HepG2 (cell line): ENCODE data around the gene TBC1D16. TPM values are rescaled to one million over a fixed set of nuclear protein-coding genes. Genes with fewer than 3 reads are reported as not detected.

Experiments used
- ARNTL ChIP-seq: sonication (generic); formaldehyde crosslinking; IDR thresholded peaks from 2 replicates; pipeline ENCODE4 v1.4.0; 2020; ENCODE audit warnings: mild to moderate bottlenecking, missing genetic modification reagents
- ASH2L ChIP-seq: fragments of 300-600, 200-600 bp; sonication (generic); IDR thresholded peaks from 2 replicates; pipeline ENCODE4 v1.7.0; 2017; ENCODE audit warnings: low read depth, mild to moderate bottlenecking, moderate library complexity, mixed read lengths, low read length; ENCODE audit not compliant: insufficient read length
- FOXA1 ChIP-seq, 2 experiments: fragments of 450-650 bp in 1 of 2; sonication (generic) in 1 of 2; formaldehyde crosslinking in 1 of 2; IDR thresholded peaks; 2 replicates each; pipeline versions ENCODE4 v1.4.0 to v1.6.1; 2016 to 2020; ENCODE audit warnings: missing genetic modification reagents in 1 of 2
- KAT2B ChIP-seq: fragments of 150-350 bp; IDR thresholded peaks from 2 replicates; pipeline ENCODE4 v1.6.1; 2014; ENCODE audit warnings: low read depth, low read length, borderline replicate concordance
- MIXL1 ChIP-seq: IDR thresholded peaks from 2 replicates; pipeline ENCODE4 v1.6.1; 2016
- SOX6 ChIP-seq, 2 experiments: fragments of 450-650 bp in 1 of 2; sonication (generic) in 1 of 2; formaldehyde crosslinking in 1 of 2; IDR thresholded peaks; 2 replicates each; pipeline versions ENCODE4 v1.4.0 to v1.6.1; 2017 to 2020; ENCODE audit warnings: antibody characterized with exemption in 1 of 2, mild to moderate bottlenecking in 1 of 2, missing genetic modification reagents in 1 of 2
- ZNF557 ChIP-seq: sonication (generic); formaldehyde crosslinking; IDR thresholded peaks from 2 replicates; pipeline ENCODE4 v1.4.0; 2020; ENCODE audit warnings: missing genetic modification reagents
- ZNF615 ChIP-seq: sonication (generic); formaldehyde crosslinking; IDR thresholded peaks from 2 replicates; pipeline ENCODE4 v1.5.0; 2020; ENCODE audit warnings: mild to moderate bottlenecking, missing genetic modification reagents, borderline replicate concordance
- ZNF616 ChIP-seq: sonication (generic); formaldehyde crosslinking; IDR thresholded peaks from 2 replicates; pipeline ENCODE4 v1.5.0; 2020; ENCODE audit warnings: low read depth, mild to moderate bottlenecking, missing genetic modification reagents
- ZNF746 ChIP-seq: sonication (generic); formaldehyde crosslinking; IDR thresholded peaks from 2 replicates; pipeline ENCODE4 v1.8.0; 2022; ENCODE audit warnings: mild to moderate bottlenecking, missing genetic modification reagents
- polyA plus RNA-seq, 8 experiments: library from polyadenylated mRNA; depleted of rRNA in 3 of 8; stranded (reverse) in 7 of 8; unstranded in 1 of 8; fragments of >200 nt; fragmentation: Illumina TruSeq in 4 of 8; extraction: Trizol in 4 of 8; gene quantifications; 2 replicates each; pipeline versions ENCODE4 v1.2.1 to v1.2.3, GENCODE V29; 2011 to 2016; ENCODE audit warnings: low read depth in 4 of 8, missing spikeins in 1 of 8, mixed read lengths in 1 of 8; ENCODE audit not compliant: insufficient read depth in 1 of 8
- total RNA-seq, 5 experiments: library from RNA; depleted of rRNA; stranded (reverse); fragments of >200 nt; fragmentation: Illumina TruSeq; extraction: Trizol; gene quantifications; 2 replicates each; pipeline ENCODE4 v1.2.3, GENCODE V29; 2016; ENCODE audit warnings: low read depth in 1 of 5
- TF ChIP-seq, protein P1 (sequence below): sonication (generic); formaldehyde crosslinking; IDR thresholded peaks from 2 replicates; pipeline ENCODE4 v1.4.0; 2020; ENCODE audit warnings: mild to moderate bottlenecking, missing genetic modification reagents
- TF ChIP-seq, protein P2 (sequence below): sonication (generic); formaldehyde crosslinking; IDR thresholded peaks from 2 replicates; pipeline ENCODE4 v1.4.0; 2020; ENCODE audit warnings: missing genetic modification reagents, mild to moderate bottlenecking, borderline replicate concordance
- TF ChIP-seq, protein P3 (sequence below): sonication (generic); formaldehyde crosslinking; IDR thresholded peaks from 2 replicates; pipeline ENCODE4 v1.4.0; 2020; ENCODE audit warnings: mild to moderate bottlenecking, missing genetic modification reagents
- TF ChIP-seq, protein P4 (sequence below): sonication (generic); formaldehyde crosslinking; IDR thresholded peaks from 2 replicates; pipeline ENCODE4 v1.8.0; 2022; ENCODE audit warnings: mild to moderate bottlenecking, missing genetic modification reagents; ENCODE audit not compliant: insufficient replicate concordance

Gene TBC1D16
- total and polyA plus RNA-seq, 2 of the 13 experiments (the other 11 are each of a cell fraction or from before 2014, with no cell fraction given): 14.9 to 24.9 TPM

DNA sequence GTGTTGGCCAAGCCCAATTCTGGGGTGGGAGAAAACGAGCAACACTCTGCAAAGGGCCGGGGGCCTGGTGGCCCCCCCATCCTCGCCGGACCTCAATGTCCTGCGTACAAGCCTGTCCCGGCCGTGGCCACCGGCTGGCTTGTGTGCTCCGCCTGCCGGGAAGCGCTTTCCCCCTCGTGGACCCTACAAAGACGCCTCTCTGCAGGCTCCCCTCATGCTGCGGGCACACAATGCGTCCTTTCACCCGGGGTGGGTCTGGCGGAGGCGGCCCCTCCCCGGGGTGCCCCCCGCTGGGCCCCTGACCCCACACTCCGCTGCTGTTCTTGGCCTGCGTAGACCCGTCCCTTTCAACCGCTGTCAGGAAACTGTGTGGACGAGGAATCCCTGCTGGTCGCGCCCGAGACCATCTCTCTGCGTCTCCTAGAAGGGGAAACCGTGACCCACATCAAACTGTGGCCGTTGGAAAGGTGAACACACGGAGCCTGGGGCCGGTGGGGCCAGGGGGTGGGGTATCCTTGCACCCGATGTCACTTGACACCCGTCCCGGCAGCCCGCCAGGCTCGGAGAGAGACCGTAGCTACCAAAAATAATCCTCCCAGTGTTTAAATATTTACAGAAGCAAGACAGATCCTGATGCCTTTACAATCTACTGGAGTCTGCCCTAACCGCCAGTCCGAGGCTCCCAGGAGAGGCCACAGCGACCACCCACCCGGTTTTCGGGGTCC, 43.6 kb downstream of the TBC1D16 start (continued):
- TF ChIP-seq, protein P1, sequence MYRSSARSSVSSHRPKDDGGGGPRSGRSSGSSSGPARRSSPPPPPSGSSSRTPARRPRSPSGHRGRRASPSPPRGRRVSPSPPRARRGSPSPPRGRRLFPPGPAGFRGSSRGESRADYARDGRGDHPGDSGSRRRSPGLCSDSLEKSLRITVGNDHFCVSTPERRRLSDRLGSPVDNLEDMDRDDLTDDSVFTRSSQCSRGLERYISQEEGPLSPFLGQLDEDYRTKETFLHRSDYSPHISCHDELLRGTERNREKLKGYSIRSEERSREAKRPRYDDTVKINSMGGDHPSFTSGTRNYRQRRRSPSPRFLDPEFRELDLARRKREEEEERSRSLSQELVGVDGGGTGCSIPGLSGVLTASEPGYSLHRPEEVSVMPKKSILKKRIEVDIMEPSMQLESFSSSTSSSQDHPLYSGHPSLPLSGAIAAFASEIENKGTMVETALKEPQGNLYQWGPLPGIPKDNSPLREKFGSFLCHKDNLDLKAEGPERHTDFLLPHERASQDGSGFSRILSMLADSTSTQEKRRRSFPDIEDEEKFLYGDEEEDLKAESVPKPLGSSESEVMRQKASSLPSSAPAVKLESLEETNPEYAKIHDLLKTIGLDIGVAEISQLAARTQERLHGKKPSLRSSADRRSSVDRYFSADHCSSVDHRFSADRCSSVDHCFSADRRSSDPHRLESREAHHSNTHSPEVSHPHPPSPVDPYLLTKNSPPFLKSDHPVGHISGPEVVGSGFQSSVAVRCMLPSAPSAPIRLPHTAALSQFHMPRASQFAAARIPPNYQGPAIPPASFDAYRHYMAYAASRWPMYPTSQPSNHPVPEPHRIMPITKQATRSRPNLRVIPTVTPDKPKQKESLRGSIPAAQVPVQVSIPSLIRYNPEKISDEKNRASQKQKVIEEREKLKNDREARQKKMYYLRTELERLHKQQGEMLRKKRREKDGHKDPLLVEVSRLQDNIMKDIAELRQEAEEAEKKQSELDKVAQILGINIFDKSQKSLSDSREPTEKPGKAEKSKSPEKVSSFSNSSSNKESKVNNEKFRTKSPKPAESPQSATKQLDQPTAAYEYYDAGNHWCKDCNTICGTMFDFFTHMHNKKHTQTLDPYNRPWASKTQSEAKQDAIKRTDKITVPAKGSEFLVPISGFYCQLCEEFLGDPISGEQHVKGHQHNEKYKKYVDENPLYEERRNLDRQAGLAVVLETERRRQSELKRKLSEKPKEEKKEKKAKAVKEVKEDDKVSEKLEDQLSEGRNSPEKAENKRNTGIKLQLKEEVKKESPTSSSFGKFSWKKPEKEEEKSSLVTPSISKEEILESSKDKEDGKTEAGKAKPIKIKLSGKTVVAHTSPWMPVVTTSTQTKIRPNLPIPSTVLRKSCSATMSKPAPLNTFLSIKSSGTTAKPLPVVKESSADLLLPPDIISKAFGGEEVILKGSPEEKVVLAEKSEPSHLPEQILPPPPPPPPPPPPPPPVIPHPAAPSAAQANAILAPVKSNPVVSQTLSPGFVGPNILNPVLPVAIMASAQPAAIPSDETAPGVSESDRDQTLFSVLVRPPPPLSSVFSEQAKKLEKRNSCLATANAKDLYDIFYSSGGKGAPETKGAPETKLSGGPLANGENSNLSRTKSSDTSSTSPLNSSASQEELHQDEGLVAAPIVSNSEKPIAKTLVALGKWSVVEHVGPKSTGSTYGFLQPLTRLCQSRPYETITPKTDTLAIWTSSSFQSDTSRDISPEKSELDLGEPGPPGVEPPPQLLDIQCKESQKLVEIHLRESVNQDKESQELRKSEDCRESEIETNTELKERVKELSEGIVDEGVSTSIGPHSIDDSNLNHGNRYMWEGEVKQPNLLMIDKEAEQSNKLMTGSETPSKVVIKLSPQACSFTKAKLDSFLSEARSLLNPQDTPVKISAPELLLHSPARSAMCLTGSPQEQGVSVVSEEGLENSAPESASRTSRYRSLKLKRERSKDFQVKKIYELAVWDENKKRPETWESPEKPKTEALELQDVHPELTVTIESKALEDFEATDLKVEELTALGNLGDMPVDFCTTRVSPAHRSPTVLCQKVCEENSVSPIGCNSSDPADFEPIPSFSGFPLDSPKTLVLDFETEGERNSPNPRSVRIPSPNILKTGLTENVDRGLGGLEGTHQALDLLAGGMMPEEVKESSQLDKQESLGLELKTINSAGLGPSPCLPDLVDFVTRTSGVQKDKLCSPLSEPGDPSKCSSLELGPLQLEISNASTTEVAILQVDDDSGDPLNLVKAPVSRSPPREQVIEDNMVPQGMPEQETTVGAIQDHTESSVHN (CRISPR knock-in tag): peak; percentile 15; the same call in 1 of the 2 replicates
- TF ChIP-seq ZNF746 (CRISPR knock-in tag) (peak; percentile 82), ZNF557 (CRISPR knock-in tag) (0 out of 2 replicates have a peak, but pooled peaks have one; percentile 83), FOXA1 (IDR thresholded peaks at IDR 0.05) (no peak), FOXA1 (CRISPR knock-in tag; IDR thresholded peaks at IDR 0.05) (peak; percentile 73), SOX6 (IDR thresholded peaks at IDR 0.05) (no peak), SOX6 (CRISPR knock-in tag; IDR thresholded peaks at IDR 0.05) (peak; percentile 72), ZNF615 (CRISPR knock-in tag) (no peak), ASH2L (peak; percentile 74), MIXL1 (CRISPR knock-in tag) (0 out of 2 replicates have a peak, but pooled peaks have one; percentile 14), ZNF616 (CRISPR knock-in tag) (no peak), KAT2B (no peak), ARNTL (CRISPR knock-in tag) (no peak)
- TF ChIP-seq, protein P2, sequence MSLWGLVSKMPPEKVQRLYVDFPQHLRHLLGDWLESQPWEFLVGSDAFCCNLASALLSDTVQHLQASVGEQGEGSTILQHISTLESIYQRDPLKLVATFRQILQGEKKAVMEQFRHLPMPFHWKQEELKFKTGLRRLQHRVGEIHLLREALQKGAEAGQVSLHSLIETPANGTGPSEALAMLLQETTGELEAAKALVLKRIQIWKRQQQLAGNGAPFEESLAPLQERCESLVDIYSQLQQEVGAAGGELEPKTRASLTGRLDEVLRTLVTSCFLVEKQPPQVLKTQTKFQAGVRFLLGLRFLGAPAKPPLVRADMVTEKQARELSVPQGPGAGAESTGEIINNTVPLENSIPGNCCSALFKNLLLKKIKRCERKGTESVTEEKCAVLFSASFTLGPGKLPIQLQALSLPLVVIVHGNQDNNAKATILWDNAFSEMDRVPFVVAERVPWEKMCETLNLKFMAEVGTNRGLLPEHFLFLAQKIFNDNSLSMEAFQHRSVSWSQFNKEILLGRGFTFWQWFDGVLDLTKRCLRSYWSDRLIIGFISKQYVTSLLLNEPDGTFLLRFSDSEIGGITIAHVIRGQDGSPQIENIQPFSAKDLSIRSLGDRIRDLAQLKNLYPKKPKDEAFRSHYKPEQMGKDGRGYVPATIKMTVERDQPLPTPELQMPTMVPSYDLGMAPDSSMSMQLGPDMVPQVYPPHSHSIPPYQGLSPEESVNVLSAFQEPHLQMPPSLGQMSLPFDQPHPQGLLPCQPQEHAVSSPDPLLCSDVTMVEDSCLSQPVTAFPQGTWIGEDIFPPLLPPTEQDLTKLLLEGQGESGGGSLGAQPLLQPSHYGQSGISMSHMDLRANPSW: no peak; the same call in 1 of the 2 replicates
- TF ChIP-seq, protein P3, sequence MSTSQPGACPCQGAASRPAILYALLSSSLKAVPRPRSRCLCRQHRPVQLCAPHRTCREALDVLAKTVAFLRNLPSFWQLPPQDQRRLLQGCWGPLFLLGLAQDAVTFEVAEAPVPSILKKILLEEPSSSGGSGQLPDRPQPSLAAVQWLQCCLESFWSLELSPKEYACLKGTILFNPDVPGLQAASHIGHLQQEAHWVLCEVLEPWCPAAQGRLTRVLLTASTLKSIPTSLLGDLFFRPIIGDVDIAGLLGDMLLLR (CRISPR knock-in tag): 0 out of 2 replicates have a peak, but pooled peaks have one; percentile 47
- TF ChIP-seq, protein P4, sequence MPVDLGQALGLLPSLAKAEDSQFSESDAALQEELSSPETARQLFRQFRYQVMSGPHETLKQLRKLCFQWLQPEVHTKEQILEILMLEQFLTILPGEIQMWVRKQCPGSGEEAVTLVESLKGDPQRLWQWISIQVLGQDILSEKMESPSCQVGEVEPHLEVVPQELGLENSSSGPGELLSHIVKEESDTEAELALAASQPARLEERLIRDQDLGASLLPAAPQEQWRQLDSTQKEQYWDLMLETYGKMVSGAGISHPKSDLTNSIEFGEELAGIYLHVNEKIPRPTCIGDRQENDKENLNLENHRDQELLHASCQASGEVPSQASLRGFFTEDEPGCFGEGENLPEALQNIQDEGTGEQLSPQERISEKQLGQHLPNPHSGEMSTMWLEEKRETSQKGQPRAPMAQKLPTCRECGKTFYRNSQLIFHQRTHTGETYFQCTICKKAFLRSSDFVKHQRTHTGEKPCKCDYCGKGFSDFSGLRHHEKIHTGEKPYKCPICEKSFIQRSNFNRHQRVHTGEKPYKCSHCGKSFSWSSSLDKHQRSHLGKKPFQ (CRISPR knock-in tag): peak; percentile 87
